CD14-positive monocyte (primary cell): Measurements from ENCODE around the gene CSF2RB. TPM values are rescaled to one million over a fixed set of nuclear protein-coding genes. Genes with fewer than 3 reads are reported as not detected.

Experiments
- DNase-seq, 3 donors: peaks; one replicate each; pipeline ENCODE4 v3.0.0-alpha.2; 2011 to 2022
- H2AFZ ChIP-seq: 2 replicates; pipeline ENCODE4 v1.6.0; 2012; ENCODE audit warnings: mild to moderate bottlenecking, low read depth, low read length, inconsistent platforms; ENCODE audit not compliant: insufficient read depth, poor library complexity, severe bottlenecking
- H3K27ac ChIP-seq, 2 donors: 1 replicate in 1 of 2; 2 replicates in 1 of 2; pipeline ENCODE4 v1.5.1; 2012 to 2013; ENCODE audit warnings: low read length in 2 of 2, control low read depth in 1 of 2, inconsistent platforms in 1 of 2, low read depth in 1 of 2, mild to moderate bottlenecking in 1 of 2
- H3K27me3 ChIP-seq, 2 donors: one replicate each; pipeline versions ENCODE4 v1.6.0 to v1.6.1; 2011 to 2013; ENCODE audit warnings: low read length in 2 of 2; ENCODE audit not compliant: control insufficient read depth in 2 of 2, insufficient read depth in 2 of 2
- H3K36me3 ChIP-seq, 2 donors: replicated peaks in 1 of 2; 1 replicate in 1 of 2; 2 replicates in 1 of 2; pipeline versions ENCODE4 v1.5.1 to v1.6.1; 2012 to 2013; ENCODE audit warnings: low read length in 2 of 2, control low read depth in 1 of 2, inconsistent platforms in 1 of 2, mild to moderate bottlenecking in 1 of 2; ENCODE audit not compliant: insufficient read depth in 2 of 2, control insufficient read depth in 1 of 2
- H3K4me1 ChIP-seq, 2 donors: 1 replicate in 1 of 2; 2 replicates in 1 of 2; pipeline versions ENCODE4 v1.5.1 to v1.6.1; 2012 to 2013; ENCODE audit warnings: low read length in 2 of 2, control low read depth in 1 of 2, inconsistent platforms in 1 of 2, mild to moderate bottlenecking in 1 of 2, moderate library complexity in 1 of 2; ENCODE audit not compliant: insufficient read depth in 2 of 2, control insufficient read depth in 1 of 2
- H3K4me2 ChIP-seq: replicated peaks from 2 replicates; pipeline ENCODE3; 2012; ENCODE audit warnings: low read length, moderate library complexity, mild to moderate bottlenecking; ENCODE audit not compliant: poor library complexity, severe bottlenecking; ENCODE audit errors: extremely low read depth
- H3K4me3 ChIP-seq, 3 experiments: fragments of 200-600 bp in 1 of 3; sonication (generic) in 1 of 3; replicated peaks in 1 of 3; 1 replicate in 2 of 3; 2 replicates in 1 of 3; pipeline ENCODE4 v1.5.1; 2011 to 2013; ENCODE audit warnings: low read length in 3 of 3, mild to moderate bottlenecking in 3 of 3, control low read depth in 2 of 3, low read depth in 2 of 3, inconsistent platforms in 1 of 3, moderate library complexity in 1 of 3
- H3K79me2 ChIP-seq: 2 replicates; pipeline ENCODE4 v1.6.0; 2012; ENCODE audit warnings: mild to moderate bottlenecking, control low read depth, inconsistent platforms, low read length, moderate library complexity; ENCODE audit not compliant: insufficient read depth
- H3K9ac ChIP-seq: 2 replicates; pipeline ENCODE4 v1.6.0; 2017; ENCODE audit warnings: low read length, mild to moderate bottlenecking; ENCODE audit not compliant: insufficient read depth, poor library complexity, severe bottlenecking
- H3K9me3 ChIP-seq, 2 donors: replicated peaks in 1 of 2; 1 replicate in 1 of 2; 2 replicates in 1 of 2; pipeline versions ENCODE4 v1.5.1 to v1.6.1; 2012 to 2013; ENCODE audit warnings: low read length in 2 of 2, control low read depth in 1 of 2; ENCODE audit not compliant: control insufficient read depth in 1 of 2, insufficient read depth in 1 of 2
- H4K20me1 ChIP-seq: 2 replicates; pipeline ENCODE4 v1.6.0; 2012; ENCODE audit warnings: mild to moderate bottlenecking, low read length, control low read depth, moderate library complexity; ENCODE audit not compliant: insufficient read depth
- H3K27ac Mint-ChIP-seq, 7 donors: one replicate each; pipeline ENCODE4 v1.8.0; 2020; ENCODE audit warnings: mild to moderate bottlenecking in 7 of 7, mixed read lengths in 7 of 7, moderate library complexity in 6 of 7, inconsistent platforms in 2 of 7
- H3K27me3 Mint-ChIP-seq, 3 donors: one replicate each; pipeline ENCODE4 v1.8.0; 2021 to 2022; ENCODE audit warnings: low read depth in 3 of 3, mild to moderate bottlenecking in 3 of 3, mixed read lengths in 3 of 3, moderate library complexity in 3 of 3, inconsistent platforms in 1 of 3
- H3K36me3 Mint-ChIP-seq, 2 donors: one replicate each; pipeline ENCODE4 v1.8.0; 2020; ENCODE audit warnings: mixed read lengths in 2 of 2, inconsistent platforms in 1 of 2, mild to moderate bottlenecking in 1 of 2
- H3K4me1 Mint-ChIP-seq: one replicate; pipeline ENCODE4 v1.8.0; 2020; ENCODE audit warnings: mild to moderate bottlenecking, mixed read lengths
- H3K4me3 Mint-ChIP-seq, 2 donors: one replicate each; pipeline ENCODE4 v1.8.0; 2020; ENCODE audit warnings: mild to moderate bottlenecking in 2 of 2, mixed read lengths in 2 of 2, moderate library complexity in 1 of 2
- H3K9me3 Mint-ChIP-seq, 7 donors: one replicate each; pipeline ENCODE4 v1.8.0; 2020 to 2022; ENCODE audit warnings: mixed read lengths in 7 of 7, mild to moderate bottlenecking in 6 of 7, moderate library complexity in 6 of 7, inconsistent platforms in 2 of 7
- WGBS: methylation state at CpG from one replicate; pipeline ENCODE4 v1.1.5; 2013; ENCODE audit warnings: missing lambda C conversion rate; ENCODE audit not compliant: insufficient coverage; 5-methylcytosine and 5-hydroxymethylcytosine counted together
- intact Hi-C, 2 donors: fragments of 100-400 bp; cut with micrococcal nuclease; formaldehyde crosslinking; loops; one replicate each; pipeline versions ENCODE4 v1.15.0 to v1.15.1; 2023
- polyA plus RNA-seq, 3 donors: library from polyadenylated mRNA; depleted of rRNA in 1 of 3; unstranded in 2 of 3; stranded (reverse) in 1 of 3; fragments of 300-500 nt in 2 of 3; fragments of >200 nt in 1 of 3; fragmentation: Illumina TruSeq in 2 of 3; gene quantifications; 1 replicate in 2 of 3; 2 replicates in 1 of 3; pipeline ENCODE4 v1.2.3, GENCODE V29; 2012 to 2021
- TF ChIP-seq, protein P1 (sequence below): fragments of 200-600 bp; IDR thresholded peaks from one replicate; pipeline ENCODE4 v1.8.0; 2022; ENCODE audit warnings: antibody characterized with exemption, mild to moderate bottlenecking

Gene CSF2RB
- polyA plus RNA-seq, 3 donors: 29.9 to 91.1 (median 52.7) TPM

DNA sequence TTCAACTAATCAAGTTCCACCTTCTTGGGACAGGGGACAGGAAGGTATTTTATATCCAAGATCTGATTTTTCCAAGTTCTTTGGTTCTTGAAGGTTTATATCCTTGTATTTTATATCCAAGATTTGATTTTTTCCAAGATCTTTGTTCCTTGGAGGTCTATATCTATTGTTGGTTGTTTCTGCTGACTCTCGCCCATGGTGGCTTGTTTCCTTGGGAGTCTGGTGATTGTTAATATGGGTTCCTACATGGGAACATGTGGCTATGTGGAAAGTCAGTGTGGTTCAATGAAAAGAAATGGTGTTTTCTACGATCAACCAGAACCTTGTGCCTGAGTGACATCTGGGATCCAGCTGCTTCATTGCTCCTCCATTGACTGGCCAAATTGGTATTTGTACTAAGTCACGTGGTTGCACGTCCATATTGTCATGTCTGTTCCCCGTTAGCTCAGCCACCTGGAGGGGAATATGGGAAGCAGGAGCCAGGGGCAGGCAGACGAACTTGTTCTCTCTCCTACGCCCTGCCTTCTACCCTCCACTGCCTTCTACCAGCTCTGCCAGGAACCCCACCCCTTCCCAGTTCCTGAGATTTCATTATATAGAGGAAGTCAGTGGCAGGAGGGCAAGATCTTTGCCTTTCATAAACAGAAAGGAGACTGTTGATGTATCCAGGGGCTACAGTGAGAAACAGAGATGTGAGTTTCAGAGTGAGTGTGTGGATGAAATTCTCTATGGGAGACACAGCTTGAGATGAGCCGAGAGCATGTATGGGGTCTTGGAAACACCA lies 11.1 kb upstream of the CSF2RB start:
- H2AFZ ChIP-seq: no peak overlapping the region
- Mint-ChIP-seq H3K27me3 (peaks cover 5 to 10% (median 7%) of the 10 kb centered on the region in 3 donors), H3K27ac (peak overlapping the region in 6 of 7 donors; percentile 22 to 81 (median 64)), H3K4me3 (peak overlapping the region in 1 of 2 donors; percentile 70), H3K9me3 (peaks cover 0 to 10% (median 4%) of the 10 kb centered on the region in 7 donors), H3K4me1 (peaks cover 48% of the 10 kb centered on the region), H3K36me3 (no peaks in the 10 kb centered on the region)
- H3K4me2 ChIP-seq: no peak overlapping the region
- peak; percentile 17 to 33 (median 26) for DNase-seq
- 77% methylated on average over 6 of the region's 8 CpGs for WGBS
- H3K9me3 ChIP-seq: no peaks in the 10 kb centered on the region
- H3K27me3 ChIP-seq: no peaks in the 10 kb centered on the region
- peaks cover 19 to 39% of the 10 kb centered on the region in 2 donors for H3K4me1 ChIP-seq
- H3K9ac ChIP-seq: no peak overlapping the region
- TF ChIP-seq, protein P1, sequence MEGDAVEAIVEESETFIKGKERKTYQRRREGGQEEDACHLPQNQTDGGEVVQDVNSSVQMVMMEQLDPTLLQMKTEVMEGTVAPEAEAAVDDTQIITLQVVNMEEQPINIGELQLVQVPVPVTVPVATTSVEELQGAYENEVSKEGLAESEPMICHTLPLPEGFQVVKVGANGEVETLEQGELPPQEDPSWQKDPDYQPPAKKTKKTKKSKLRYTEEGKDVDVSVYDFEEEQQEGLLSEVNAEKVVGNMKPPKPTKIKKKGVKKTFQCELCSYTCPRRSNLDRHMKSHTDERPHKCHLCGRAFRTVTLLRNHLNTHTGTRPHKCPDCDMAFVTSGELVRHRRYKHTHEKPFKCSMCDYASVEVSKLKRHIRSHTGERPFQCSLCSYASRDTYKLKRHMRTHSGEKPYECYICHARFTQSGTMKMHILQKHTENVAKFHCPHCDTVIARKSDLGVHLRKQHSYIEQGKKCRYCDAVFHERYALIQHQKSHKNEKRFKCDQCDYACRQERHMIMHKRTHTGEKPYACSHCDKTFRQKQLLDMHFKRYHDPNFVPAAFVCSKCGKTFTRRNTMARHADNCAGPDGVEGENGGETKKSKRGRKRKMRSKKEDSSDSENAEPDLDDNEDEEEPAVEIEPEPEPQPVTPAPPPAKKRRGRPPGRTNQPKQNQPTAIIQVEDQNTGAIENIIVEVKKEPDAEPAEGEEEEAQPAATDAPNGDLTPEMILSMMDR: no peak
- H3K79me2 ChIP-seq: no peaks in the 10 kb centered on the region
- intact Hi-C loops: no loop called here
- no peaks in the 10 kb centered on the region for H3K36me3 ChIP-seq
- no peak overlapping the region for H3K27ac ChIP-seq
- no peaks in the 10 kb centered on the region for H4K20me1 ChIP-seq
- peak overlapping the region in 1 of 3 experiments; percentile 18 for H3K4me3 ChIP-seq

DNA sequence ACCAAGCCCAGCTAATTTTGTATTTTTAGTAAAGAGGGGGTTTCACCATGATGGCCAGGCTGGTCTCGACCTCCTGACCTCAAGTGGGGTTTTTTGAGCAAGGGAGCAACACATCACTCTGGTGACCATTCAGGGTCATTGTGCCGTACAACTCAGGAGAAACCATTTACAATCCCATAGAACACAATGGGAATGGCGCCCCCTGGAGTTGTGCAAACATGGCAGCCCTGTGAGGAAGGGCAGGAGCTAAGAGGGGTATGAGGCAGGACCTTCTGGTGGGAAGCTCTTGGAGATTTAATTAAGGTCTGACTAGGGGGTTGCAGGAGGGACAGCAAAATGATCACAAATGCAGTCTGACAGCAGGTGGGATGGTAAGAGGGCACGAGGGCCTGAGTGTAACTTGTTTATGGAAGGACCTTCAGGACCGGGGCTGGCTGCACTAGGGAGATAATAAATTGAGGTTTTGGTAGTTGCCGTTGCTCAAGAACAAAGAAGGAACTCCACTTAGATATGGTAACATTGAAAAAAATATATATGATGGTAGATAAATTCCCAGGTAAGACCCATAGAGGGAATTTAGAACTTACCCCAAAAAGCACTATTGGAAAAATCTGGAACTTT lies 9.1 kb upstream of the CSF2RB start:
- H3K4me1 Mint-ChIP-seq: peaks cover 40% of the 10 kb centered on the region
- no peak overlapping the region for H3K4me3 Mint-ChIP-seq
- H3K27ac Mint-ChIP-seq: no peak overlapping the region
- Histone ChIP-seq H2AFZ (no peak overlapping the region), H4K20me1 (no peaks in the 10 kb centered on the region), H3K36me3 (no peaks in the 10 kb centered on the region), H3K9ac (no peak overlapping the region), H3K4me2 (no peak overlapping the region), H3K27ac (no peak overlapping the region), H3K4me1 (peaks cover 19 to 35% of the 10 kb centered on the region in 2 donors), H3K9me3 (no peaks in the 10 kb centered on the region), H3K4me3 (no peak overlapping the region), H3K79me2 (no peaks in the 10 kb centered on the region), H3K27me3 (no peaks in the 10 kb centered on the region)
- 92% methylated on average over 2 of the region's 6 CpGs for WGBS
- TF ChIP-seq, protein P1: no peak
- peaks cover 0 to 8% (median 3%) of the 10 kb centered on the region in 7 donors for H3K9me3 Mint-ChIP-seq
- intact Hi-C loops: no loop called here
- DNase-seq: no peak
- no peaks in the 10 kb centered on the region for H3K36me3 Mint-ChIP-seq
- peaks cover 5 to 14% (median 8%) of the 10 kb centered on the region in 3 donors for H3K27me3 Mint-ChIP-seq
